Bronchial epithelial cell (primary cell): Measurements from ENCODE around the gene CAMSAP3. TPM values are rescaled to one million over a fixed set of nuclear protein-coding genes. Genes with fewer than 3 reads are reported as not detected.
A peak's percentile ranks its signal among the peaks of the same experiment; 100 is the strongest.

Experiments used
- DNase-seq: peaks from one replicate; pipeline ENCODE4 v3.0.0-alpha.2; 2010; ENCODE audit warnings: low read depth
- FAIRE-seq: peaks from 2 replicates; lab custom pipeline; 2011; peaks lifted over from hg19 to GRCh38; lab: Jason Lieb, UNC
- H3K27me3 ChIP-seq: 2 replicates; pipeline ENCODE4 v1.5.1; 2011; ENCODE audit warnings: low read length; ENCODE audit not compliant: control insufficient read depth, insufficient read depth
- H3K36me3 ChIP-seq: 2 replicates; pipeline ENCODE4 v1.5.1; 2011; ENCODE audit warnings: low read length; ENCODE audit not compliant: control insufficient read depth, insufficient read depth
- H3K4me3 ChIP-seq: 2 replicates; pipeline ENCODE4 v1.5.1; 2011; ENCODE audit warnings: mild to moderate bottlenecking, low read depth, low read length, control low read depth
- CTCF ChIP-seq: IDR thresholded peaks from 2 replicates; pipeline ENCODE4 v1.5.1; 2011; ENCODE audit warnings: mild to moderate bottlenecking, moderate library complexity, low read length, control low read depth, inconsistent platforms; ENCODE audit not compliant: insufficient read depth, severe bottlenecking
- total RNA-seq: library from RNA; depleted of rRNA; stranded (reverse); fragments of >200 nt; gene quantifications from 2 replicates; pipeline ENCODE4 v1.2.1, GENCODE V29; 2014

CAMSAP3 gene
- total RNA-seq, 1 donor from 2014 or later, result 2.4 TPM

DNA sequence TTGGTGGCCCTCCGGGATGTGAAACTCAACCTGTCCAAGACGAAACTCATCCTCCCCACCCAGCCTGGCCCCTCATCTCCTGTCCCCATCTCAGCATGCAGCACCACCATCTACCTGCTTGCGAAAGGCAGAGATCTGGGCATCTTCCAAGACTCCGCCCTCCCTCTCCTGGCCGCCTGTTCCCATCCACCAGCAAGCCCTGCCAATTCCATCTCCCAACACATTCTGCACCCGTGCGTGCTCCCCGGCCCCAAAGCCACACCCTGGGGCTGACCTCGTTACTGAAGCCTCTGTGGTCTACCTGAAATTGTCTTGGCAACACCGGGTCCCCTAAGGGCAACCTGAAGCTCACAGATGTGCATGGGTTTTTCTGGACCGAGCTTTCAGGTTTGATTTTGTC lies 13.2 kb upstream of the CAMSAP3 start:
- Histone ChIP-seq H3K4me3 (no peak overlapping the region), H3K36me3 (no peaks in the 10 kb centered on the region), H3K27me3 (no peaks in the 10 kb centered on the region)
- no peak for TF ChIP-seq CTCF
- DNase-seq (no peak), FAIRE-seq (no peak)

GRCh38 chr19:7589822-7590221 lies 5.8 kb upstream of the CAMSAP3 start:
- H3K4me3 ChIP-seq, result no peak overlapping the region
- H3K27me3 ChIP-seq, result no peaks in the 10 kb centered on the region
- TF ChIP-seq CTCF, result no peak
- FAIRE-seq (no peak), DNase-seq (no peak)
- no peaks in the 10 kb centered on the region for H3K36me3 ChIP-seq

GRCh38 chr19:7590256-7590655 lies 5.4 kb upstream of the CAMSAP3 start:
- FAIRE-seq, result no peak

DNA sequence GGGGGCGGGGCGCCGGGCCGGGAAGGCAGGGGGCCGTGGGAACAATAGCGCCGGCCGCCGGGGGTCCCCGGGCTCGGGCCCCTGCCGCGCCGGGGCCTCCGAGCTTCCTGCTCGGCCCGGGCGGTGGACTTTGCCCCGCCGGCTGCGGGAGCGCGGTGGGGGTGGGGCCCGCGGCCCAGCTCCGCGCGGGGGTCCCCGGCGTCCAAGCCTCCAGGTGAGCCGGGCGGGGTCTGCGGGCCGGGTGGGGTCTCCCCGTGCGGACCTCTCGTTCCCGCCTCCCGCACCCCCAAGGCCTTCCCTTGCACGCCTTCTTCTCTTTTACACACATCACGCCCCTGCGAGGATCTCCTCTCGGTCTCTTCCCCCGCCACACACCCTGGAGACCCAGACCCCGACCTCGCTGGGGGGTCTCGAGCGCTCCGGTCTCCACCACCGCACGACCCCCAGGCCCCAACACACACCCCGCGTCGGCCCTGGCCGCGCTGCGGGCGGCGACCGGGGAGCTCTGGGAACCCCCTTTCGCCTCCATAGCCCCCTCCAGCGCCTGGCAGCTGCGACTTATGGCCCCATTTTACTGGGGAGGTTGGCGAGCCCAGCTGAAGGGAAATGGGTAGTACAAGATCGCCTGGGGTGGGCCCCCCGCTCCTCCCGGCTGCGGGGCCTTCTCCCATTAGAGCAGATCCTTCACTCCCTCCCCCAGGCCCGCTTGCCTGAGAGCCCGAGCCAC lies 711 bp downstream of the CAMSAP3 start:
- no peaks in the 10 kb centered on the region for H3K27me3 ChIP-seq
- no peaks in the 10 kb centered on the region for H3K36me3 ChIP-seq
- peak overlapping the region; percentile 65 for H3K4me3 ChIP-seq
- no peak for FAIRE-seq
- no peak for TF ChIP-seq CTCF
- no peak for DNase-seq

More at GRCh38 chr19:7590256-7590655, 5.4 kb upstream of the CAMSAP3 start:
- H3K27me3 ChIP-seq, result no peaks in the 10 kb centered on the region
- H3K36me3 ChIP-seq, result no peaks in the 10 kb centered on the region
- DNase-seq, result peak; percentile 34
- H3K4me3 ChIP-seq, result no peak overlapping the region
- TF ChIP-seq CTCF, result no peak

GRCh38 chr19:7597689-7598088 lies 2.0 kb downstream of the CAMSAP3 start:
- no peak overlapping the region for H3K4me3 ChIP-seq
- TF ChIP-seq CTCF, result peak; percentile 4
- no peaks in the 10 kb centered on the region for H3K27me3 ChIP-seq
- DNase-seq (no peak), FAIRE-seq (no peak)
- no peaks in the 10 kb centered on the region for H3K36me3 ChIP-seq

- FAIRE-seq, result no peak
- no peak for TF ChIP-seq CTCF
- Histone ChIP-seq H3K27me3 (no peaks in the 10 kb centered on the region), H3K4me3 (no peak overlapping the region), H3K36me3 (no peaks in the 10 kb centered on the region)
- no peak for DNase-seq
Observed at GRCh38 chr19:7598180-7598579, 2.5 kb downstream of the CAMSAP3 start.
